Left ventricle myocardium inferior (tissue), 1 donor: ENCODE data around the gene KIRREL3. TPM values are rescaled to one million over a fixed set of nuclear protein-coding genes. Genes with fewer than 3 reads are reported as not detected.

Experiments
- DNase-seq: peaks from one replicate; pipeline ENCODE4 v3.0.0-alpha.2; 2020
- H3K27ac ChIP-seq: fragments of 200-600 bp; replicated peaks from 2 replicates; pipeline ENCODE4 v1.8.0; 2021
- H3K27me3 ChIP-seq: fragments of 200-600 bp; 2 replicates; pipeline ENCODE4 v1.8.0; 2021; ENCODE audit warnings: low read depth
- H3K36me3 ChIP-seq: fragments of 200-600 bp; 2 replicates; pipeline ENCODE4 v1.8.0; 2021
- H3K4me1 ChIP-seq: fragments of 200-600 bp; 2 replicates; pipeline ENCODE4 v1.8.0; 2021
- H3K4me3 ChIP-seq: fragments of 200-600 bp; 2 replicates; pipeline ENCODE4 v1.8.0; 2021; ENCODE audit warnings: mild to moderate bottlenecking, moderate library complexity
- H3K9me3 ChIP-seq: fragments of 200-600 bp; replicated peaks from 2 replicates; pipeline ENCODE4 v1.8.0; 2021
- CTCF ChIP-seq: fragments of 200-600 bp; IDR thresholded peaks from 2 replicates; pipeline ENCODE4 v1.8.0; 2021; ENCODE audit warnings: antibody characterized with exemption, mild to moderate bottlenecking, borderline replicate concordance
- intact Hi-C: fragments of 100-400 bp; cut with micrococcal nuclease; formaldehyde crosslinking; loops from one replicate; pipeline ENCODE4 v1.11.0; 2022
- total RNA-seq: library from RNA; stranded (reverse); fragmentation: NEBNext Ultra II Directional; extraction: Animal tissue kit (Norgen Biotek cat#: 25700); gene quantifications from one replicate; pipeline ENCODE4 v1.2.1, GENCODE V29; 2021
- donor health status: DM: no; HTN: yes; CAD: no; lungs with severe emphysema.

Gene KIRREL3
- total RNA-seq, 1 donor from 2014 or later = 0.74 TPM

GRCh38 chr11:126718276-126718675, 282.3 kb downstream of the KIRREL3 start:
- no peak overlapping the region for H3K4me3 ChIP-seq
- H3K4me1 ChIP-seq = no peaks in the 10 kb centered on the region
- H3K36me3 ChIP-seq = no peaks in the 10 kb centered on the region
- TF ChIP-seq CTCF = no peak
- intact Hi-C loops = no loop called here
- no peak overlapping the region for H3K27ac ChIP-seq
- peaks cover 59% of the 10 kb centered on the region for H3K27me3 ChIP-seq
- H3K9me3 ChIP-seq = no peaks in the 10 kb centered on the region
- no peak for DNase-seq

DNA sequence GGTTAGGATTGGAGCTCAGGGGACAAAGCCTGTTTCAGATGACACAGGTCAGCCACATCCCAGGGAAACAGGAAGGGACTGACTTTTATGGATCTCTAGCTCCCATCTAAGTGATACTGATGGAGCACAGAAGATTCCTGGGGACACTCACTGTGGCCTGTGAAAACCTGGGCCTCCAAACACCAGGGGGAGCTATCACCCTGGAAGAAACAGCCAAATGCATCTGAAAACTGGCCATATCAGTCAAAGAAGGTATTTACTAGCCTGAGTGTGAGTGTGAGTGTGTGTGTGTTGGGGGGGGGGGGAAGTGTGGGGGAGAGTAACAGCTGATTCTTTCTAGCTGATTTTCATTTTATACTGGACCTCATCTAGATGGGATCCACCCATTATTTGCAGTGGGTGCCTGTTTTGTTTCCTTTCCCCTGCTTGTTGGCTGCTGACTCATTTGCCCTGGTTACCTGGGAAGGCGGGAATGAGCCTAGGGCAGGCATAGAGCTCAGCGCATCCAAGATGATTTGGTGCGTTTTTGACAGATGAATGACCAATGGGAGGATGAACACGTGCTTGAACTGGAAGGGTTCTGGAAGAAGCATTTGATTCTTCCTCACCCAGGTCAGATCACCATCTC, 284.0 kb downstream of the KIRREL3 start:
- DNase-seq = no peak
- peak; percentile 53 for TF ChIP-seq CTCF
- intact Hi-C loops = no loop called here

GRCh38 chr11:126713806-126714205, 286.8 kb downstream of the KIRREL3 start:
- Histone ChIP-seq H3K4me3 (no peak overlapping the region), H3K36me3 (no peaks in the 10 kb centered on the region), H3K9me3 (no peaks in the 10 kb centered on the region), H3K27ac (no peak overlapping the region), H3K27me3 (peaks cover 98% of the 10 kb centered on the region), H3K4me1 (no peaks in the 10 kb centered on the region)
- intact Hi-C loops = no loop called here
- TF ChIP-seq CTCF = no peak
- no peak for DNase-seq

More for the DNA sequence above, 284.0 kb downstream of the KIRREL3 start:
- H3K9me3 ChIP-seq = no peaks in the 10 kb centered on the region
- H3K27me3 ChIP-seq = peaks cover 76% of the 10 kb centered on the region
- no peak overlapping the region for H3K4me3 ChIP-seq
- H3K27ac ChIP-seq = no peak overlapping the region
- no peaks in the 10 kb centered on the region for H3K36me3 ChIP-seq
- no peaks in the 10 kb centered on the region for H3K4me1 ChIP-seq

DNA sequence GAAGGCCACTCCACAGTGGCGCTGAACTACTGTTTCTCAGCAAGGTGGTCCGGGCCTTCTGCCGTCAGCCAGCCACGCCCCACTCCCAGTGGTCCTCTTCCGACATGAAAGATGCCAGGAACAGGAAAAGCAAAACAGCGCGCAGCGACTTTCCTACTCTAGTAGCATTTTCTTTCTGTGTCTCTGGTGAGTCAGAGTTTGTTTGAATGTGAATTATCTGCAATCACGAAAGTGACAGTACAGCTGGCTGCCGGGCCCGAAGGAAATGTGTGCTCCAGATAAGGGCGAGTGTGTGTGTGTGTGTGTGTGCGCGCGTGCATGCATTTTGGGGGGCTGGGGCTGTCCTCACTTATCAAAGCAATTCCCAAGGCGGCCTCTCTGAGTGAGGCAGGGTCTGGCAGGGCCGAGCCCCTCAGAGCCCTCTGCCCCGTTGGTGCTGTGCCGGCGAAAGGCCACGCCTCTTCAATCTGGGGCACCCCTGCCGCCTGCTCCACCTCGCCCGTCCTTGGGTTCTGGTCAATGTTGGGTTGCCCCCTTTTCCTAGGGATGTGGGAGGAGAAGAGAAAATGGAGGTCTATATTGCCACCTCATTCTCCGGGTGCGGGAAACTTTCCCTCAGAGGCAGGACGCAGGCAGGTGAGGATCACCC, 288.5 kb downstream of the KIRREL3 start:
- peaks cover 88% of the 10 kb centered on the region for H3K27me3 ChIP-seq
- TF ChIP-seq CTCF = no peak
- H3K9me3 ChIP-seq = no peaks in the 10 kb centered on the region
- intact Hi-C loops = no loop called here
- no peak overlapping the region for H3K27ac ChIP-seq
- DNase-seq = no peak
- no peak overlapping the region for H3K4me3 ChIP-seq
- no peaks in the 10 kb centered on the region for H3K36me3 ChIP-seq
- H3K4me1 ChIP-seq = no peaks in the 10 kb centered on the region

DNA sequence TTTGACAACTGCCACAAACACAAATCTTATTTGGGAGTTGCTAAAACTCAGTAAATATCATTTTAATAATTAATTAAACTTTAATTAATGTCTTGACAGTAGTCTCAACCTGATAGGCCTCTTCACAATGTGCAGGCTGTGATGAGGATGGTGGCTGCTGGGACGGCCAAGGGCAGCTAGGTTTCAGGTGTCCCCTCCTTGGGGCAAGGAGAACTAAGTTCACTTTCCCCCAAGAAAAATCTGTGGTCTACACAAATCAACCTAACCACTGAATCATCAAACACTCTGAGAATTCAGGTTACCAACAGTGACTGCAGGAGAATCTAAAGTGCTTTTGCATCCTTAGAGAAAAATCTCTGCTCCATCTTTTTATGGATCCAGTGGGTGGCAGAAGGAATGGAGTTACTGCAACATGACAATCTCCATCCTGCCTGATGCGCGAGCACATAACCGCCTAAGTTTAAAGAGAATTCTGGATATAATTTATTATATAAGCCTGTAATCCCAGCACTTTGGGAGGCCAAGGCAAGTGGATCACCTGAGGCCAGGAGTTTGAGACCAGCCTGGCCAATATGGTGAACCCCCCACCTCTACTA, 289.7 kb downstream of the KIRREL3 start:
- peaks cover 78% of the 10 kb centered on the region for H3K27me3 ChIP-seq
- TF ChIP-seq CTCF = no peak
- no peak overlapping the region for H3K27ac ChIP-seq
- H3K36me3 ChIP-seq = no peaks in the 10 kb centered on the region
- no peaks in the 10 kb centered on the region for H3K4me1 ChIP-seq
- no peak overlapping the region for H3K4me3 ChIP-seq
- DNase-seq = no peak
- no peaks in the 10 kb centered on the region for H3K9me3 ChIP-seq
- intact Hi-C loops = no loop called here
